Measurements from ENCODE around the gene FLT1.

FLT1 gene

DNA sequence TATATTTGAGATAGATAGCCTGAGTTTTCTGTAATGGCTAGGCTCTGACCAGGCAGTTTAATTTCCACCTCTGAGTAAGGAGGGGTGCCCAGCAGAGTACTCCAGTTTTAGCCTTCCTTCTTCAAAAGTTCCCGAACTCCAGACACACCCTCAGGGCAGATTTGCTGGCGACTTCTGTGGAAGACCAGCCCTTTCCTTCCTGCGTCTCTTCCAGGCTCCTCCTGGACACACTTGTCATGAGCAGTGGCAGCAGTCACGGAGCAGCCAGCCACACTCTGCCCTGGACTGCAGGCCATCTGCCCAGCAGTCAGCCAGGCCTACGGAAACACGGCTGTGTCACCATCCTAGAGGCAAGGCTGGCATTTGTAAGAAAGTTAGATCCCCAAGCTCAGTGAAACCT lies 6.6 kb upstream of the FLT1 start:
- peaks cover 4% of the 10 kb centered on the region for H3K27me3 ChIP-seq (ENCODE audit: control insufficient read depth, low read length)
- no peaks in the 10 kb centered on the region for H3K9me2 ChIP-seq (replicated peaks; ENCODE audit: control insufficient read depth, low read length)
- H3F3A ChIP-seq (ENCODE audit: control insufficient read depth, insufficient read depth): no peaks in the 10 kb centered on the region
- TF ChIP-seq CTCF (IDR thresholded peaks at IDR 0.05; ENCODE audit: low read depth, low read length, poor library complexity, severe bottlenecking) (no peak), EZH2phosphoT487 (IDR thresholded peaks at IDR 0.05; ENCODE audit: borderline replicate concordance, low read length) (no peak)
- H3K36me3 ChIP-seq (ENCODE audit: control insufficient read depth, low read length): no peaks in the 10 kb centered on the region
- no peak overlapping the region for H3K4me3 ChIP-seq (ENCODE audit: low read length)
- no peak overlapping the region for H3K4me2 ChIP-seq (ENCODE audit: low read length)
- no peaks in the 10 kb centered on the region for H4K20me1 ChIP-seq (ENCODE audit: control insufficient read depth, insufficient read depth, low read depth, low read length)
- peaks cover 5% of the 10 kb centered on the region for H3K4me1 ChIP-seq (ENCODE audit: control insufficient read depth, low read length)
- no peaks in the 10 kb centered on the region for H3K9me3 ChIP-seq (ENCODE audit: control insufficient read depth, insufficient read depth, low read length)
- H3K27ac ChIP-seq (ENCODE audit: low read depth, low read length): no peak overlapping the region
- H3K79me2 ChIP-seq (ENCODE audit: control insufficient read depth, low read length): no peaks in the 10 kb centered on the region

- H4K20me1 ChIP-seq (ENCODE audit: control insufficient read depth, insufficient read depth, low read depth, low read length): no peaks in the 10 kb centered on the region
- no peaks in the 10 kb centered on the region for H3K4me1 ChIP-seq (ENCODE audit: control insufficient read depth, low read length)
- H3K9me3 ChIP-seq (ENCODE audit: control insufficient read depth, insufficient read depth, low read length): no peaks in the 10 kb centered on the region
- no peaks in the 10 kb centered on the region for H3K9me2 ChIP-seq (replicated peaks; ENCODE audit: control insufficient read depth, low read length)
- TF ChIP-seq EZH2phosphoT487 (IDR thresholded peaks at IDR 0.05; ENCODE audit: borderline replicate concordance, low read length) (no peak), CTCF (IDR thresholded peaks at IDR 0.05; ENCODE audit: low read depth, low read length, poor library complexity, severe bottlenecking) (no peak)
- H3K79me2 ChIP-seq (ENCODE audit: control insufficient read depth, low read length): no peaks in the 10 kb centered on the region
- H3K27ac ChIP-seq (ENCODE audit: low read depth, low read length): no peak overlapping the region
- H3K4me2 ChIP-seq (ENCODE audit: low read length): no peak overlapping the region
- H3K4me3 ChIP-seq (ENCODE audit: low read length): no peak overlapping the region
- H3K36me3 ChIP-seq (ENCODE audit: control insufficient read depth, low read length): no peaks in the 10 kb centered on the region
- H3K27me3 ChIP-seq (ENCODE audit: control insufficient read depth, low read length): peaks cover 24% of the 10 kb centered on the region
- H3F3A ChIP-seq (ENCODE audit: control insufficient read depth, insufficient read depth): no peaks in the 10 kb centered on the region
Observed at GRCh38 chr13:28499609-28500008, 4.7 kb upstream of the FLT1 start.

DNA sequence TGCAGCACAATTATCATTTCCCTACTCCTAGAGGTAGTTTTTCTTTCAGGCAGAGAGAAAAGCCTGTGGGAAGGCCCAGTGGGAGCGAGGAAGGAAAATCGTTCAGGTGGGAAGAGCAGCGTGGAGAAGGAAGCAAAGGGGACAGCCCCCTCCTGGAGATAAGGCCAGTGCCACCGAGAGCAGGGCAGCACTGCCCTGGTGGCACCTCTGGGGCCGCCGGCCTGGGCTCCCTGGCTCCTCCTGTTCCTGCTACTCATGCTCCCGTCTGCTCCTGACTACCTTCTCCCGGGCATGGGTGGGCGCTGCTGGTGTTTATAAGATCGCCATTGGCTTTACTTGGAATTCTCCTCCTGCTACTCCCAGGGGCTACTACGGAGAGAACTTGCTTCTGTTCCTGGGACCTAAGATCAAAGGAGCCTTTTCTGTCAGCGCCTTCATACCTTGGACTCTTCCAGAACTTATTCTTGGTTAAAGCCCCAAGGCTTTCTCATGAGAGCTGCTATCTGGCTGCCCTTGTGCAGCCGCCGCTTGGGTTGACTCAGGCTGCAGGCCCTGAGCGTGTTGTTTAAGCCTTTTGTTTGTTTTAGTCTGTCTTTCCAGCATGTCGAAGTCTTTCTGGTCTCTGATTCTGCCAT lies 3.7 kb upstream of the FLT1 start:
- no peak for TF ChIP-seq CTCF (IDR thresholded peaks at IDR 0.05; ENCODE audit: low read depth, low read length, poor library complexity, severe bottlenecking)
- no peak for TF ChIP-seq EZH2phosphoT487 (IDR thresholded peaks at IDR 0.05; ENCODE audit: borderline replicate concordance, low read length)
- Histone ChIP-seq H3K27me3 (ENCODE audit: control insufficient read depth, low read length) (peaks cover 34% of the 10 kb centered on the region), H3K9me2 (replicated peaks; ENCODE audit: control insufficient read depth, low read length) (no peaks in the 10 kb centered on the region), H3K79me2 (ENCODE audit: control insufficient read depth, low read length) (no peaks in the 10 kb centered on the region), H3K4me3 (ENCODE audit: low read length) (no peak overlapping the region), H3K36me3 (ENCODE audit: control insufficient read depth, low read length) (no peaks in the 10 kb centered on the region), H3K4me1 (ENCODE audit: control insufficient read depth, low read length) (no peaks in the 10 kb centered on the region), H4K20me1 (ENCODE audit: control insufficient read depth, insufficient read depth, low read depth, low read length) (no peaks in the 10 kb centered on the region), H3K9me3 (ENCODE audit: control insufficient read depth, insufficient read depth, low read length) (no peaks in the 10 kb centered on the region), H3K4me2 (ENCODE audit: low read length) (no peak overlapping the region), H3F3A (ENCODE audit: control insufficient read depth, insufficient read depth) (no peaks in the 10 kb centered on the region), H3K27ac (ENCODE audit: low read depth, low read length) (no peak overlapping the region)

Data from DOHH2 (cell line).